Tibial nerve (tissue), 4 donors: ENCODE results near the gene BPTF.

Experiments used
- CTCF ChIP-seq, 5 experiments: fragments of 200-600 bp in 3 of 5; fragments of 450-650 bp in 2 of 5; sonication (generic) in 3 of 5; IDR thresholded peaks; one replicate each; pipeline ENCODE4 v1.5.1; 2016 to 2019; ENCODE audit warnings: antibody characterized with exemption in 5 of 5, mild to moderate bottlenecking in 3 of 5, moderate library complexity in 2 of 5
- EP300 ChIP-seq, 2 donors: sonication (generic); formaldehyde crosslinking; IDR thresholded peaks; one replicate each; pipeline ENCODE4 v1.6.1; 2017; ENCODE audit warnings: antibody characterized with exemption in 2 of 2, mild to moderate bottlenecking in 1 of 2
- POLR2A ChIP-seq, 2 donors: fragments of 450-650 bp; IDR thresholded peaks; one replicate each; pipeline ENCODE4 v1.6.1; 2017; ENCODE audit warnings: antibody characterized with exemption in 2 of 2, mild to moderate bottlenecking in 2 of 2, moderate library complexity in 2 of 2

- TF ChIP-seq POLR2A (IDR thresholded peaks at IDR 0.05) (no peak), CTCF (IDR thresholded peaks at IDR 0.05) (no peak), EP300 (IDR thresholded peaks at IDR 0.05) (no peak)
Observed at GRCh38 chr17:67830440-67830839, 5.1 kb downstream of the BPTF start.
